Renal cortical epithelial cell (primary cell): ENCODE measurements around the gene NOC4L. TPM values are rescaled to one million over a fixed set of nuclear protein-coding genes. Genes with fewer than 3 reads are reported as not detected.
"Not testable (repeated sequence)": the region's sequence is repeated elsewhere in the genome, so short reads cannot be mapped to it uniquely, and the experiment has no call there.

Experiments
- DNase-seq: peaks from one replicate; pipeline ENCODE4 v3.0.0-alpha.2; 2011; ENCODE audit warnings: low read depth
- total RNA-seq: library from RNA; depleted of rRNA; stranded (reverse); fragments of >200 nt; gene quantifications from 2 replicates; pipeline ENCODE4 v1.2.3, GENCODE V29; 2014

The NOC4L gene
- 15.5 and 16.9 TPM in 2 replicates for total RNA-seq

GRCh38 chr12:132144115-132144809 is at the start of gene NOC4L, which contains the start of gene DDX51:
Gene NOC4L (plus strand): TSS chr12:132144457. CDS start chr12:132144489, 32 bp downstream.
Gene DDX51 (minus strand): TSS chr12:132144319. CDS start chr12:132144296, 23 bp downstream.
- DNase-seq = peak; percentile 72

GRCh38 chr12:132095520-132096409 is 48.5 kb upstream of the NOC4L start:
- DNase-seq = no peak

- DNase-seq = no peak
Observed at GRCh38 chr12:132099739-132100138, 44.5 kb upstream of the NOC4L start.

GRCh38 chr12:132100306-132101065 is 43.8 kb upstream of the NOC4L start:
- no peak for DNase-seq

- DNase-seq = no peak
Observed at GRCh38 chr12:132102297-132102696, 42.0 kb upstream of the NOC4L start.

- DNase-seq = not testable (repeated sequence)
Observed at GRCh38 chr12:132103072-132103471, 41.2 kb upstream of the NOC4L start.

- no peak for DNase-seq
Observed at GRCh38 chr12:132103542-132104308, 40.5 kb upstream of the NOC4L start.

GRCh38 chr12:132105467-132105866 is 38.8 kb upstream of the NOC4L start:
- no peak for DNase-seq

GRCh38 chr12:132106921-132107320 is 37.3 kb upstream of the NOC4L start:
- DNase-seq = no peak

GRCh38 chr12:132108211-132108832 is 35.9 kb upstream of the NOC4L start:
- DNase-seq = peak; percentile 11

- no peak for DNase-seq
Observed at GRCh38 chr12:132109741-132110140, 34.5 kb upstream of the NOC4L start.

GRCh38 chr12:132110677-132111076 is 33.6 kb upstream of the NOC4L start:
- no peak for DNase-seq

GRCh38 chr12:132111654-132112304 is 32.5 kb upstream of the NOC4L start:
- no peak for DNase-seq

GRCh38 chr12:132114667-132115066 is 29.6 kb upstream of the NOC4L start:
- no peak for DNase-seq

- no peak for DNase-seq
Observed at GRCh38 chr12:132115500-132115899, 28.8 kb upstream of the NOC4L start.

- no peak for DNase-seq
Observed at GRCh38 chr12:132116709-132117557, 27.3 kb upstream of the NOC4L start.

GRCh38 chr12:132117558-132117875 is 26.7 kb upstream of the NOC4L start:
- DNase-seq = no peak

- DNase-seq = no peak
Observed at GRCh38 chr12:132118876-132119275, 25.4 kb upstream of the NOC4L start.

GRCh38 chr12:132121283-132121682 is 23.0 kb upstream of the NOC4L start:
- DNase-seq = no peak
